Thoracic aorta (tissue), 2 donors: ENCODE results near the gene GATA5. TPM values are rescaled to one million over a fixed set of nuclear protein-coding genes. Genes with fewer than 3 reads are reported as not detected.
A peak's percentile ranks its signal among the peaks of the same experiment; 100 is the strongest.

Experiments used
- ATAC-seq: fragments of 150-250 bp; one replicate; pipeline ENCODE4 v1.8.0; 2017; ENCODE audit warnings: low read depth; ENCODE audit not compliant: insufficient number of reproducible peaks, low FRiP score
- DNase-seq: peaks from one replicate; pipeline ENCODE4 v3.0.0-alpha.2; 2020; ENCODE audit warnings: low spot score
- H3K27ac ChIP-seq, 2 donors: fragments of 200-600 bp; sonication (generic); 1 replicate in 1 of 2; 2 replicates in 1 of 2; pipeline ENCODE4 v1.5.1; 2016; ENCODE audit warnings: mild to moderate bottlenecking in 2 of 2, moderate library complexity in 2 of 2
- H3K27me3 ChIP-seq: fragments of 200-600 bp; sonication (generic); replicated peaks from 2 replicates; pipeline ENCODE4 v1.6.0; 2016; ENCODE audit warnings: mild to moderate bottlenecking; ENCODE audit not compliant: insufficient read depth
- H3K36me3 ChIP-seq: fragments of 200-600 bp; sonication (generic); one replicate; pipeline ENCODE4 v1.5.1; 2016
- H3K4me1 ChIP-seq, 2 donors: fragments of 200-600 bp; sonication (generic); 1 replicate in 1 of 2; 2 replicates in 1 of 2; pipeline versions ENCODE4 v1.5.1 to v1.6.0; 2016; ENCODE audit warnings: low read depth in 2 of 2, mild to moderate bottlenecking in 1 of 2; ENCODE audit not compliant: control insufficient read depth in 1 of 2
- H3K4me3 ChIP-seq: fragments of 200-600 bp; sonication (generic); 2 replicates; pipeline ENCODE4 v1.5.1; 2016; ENCODE audit warnings: mild to moderate bottlenecking
- H3K9me3 ChIP-seq: fragments of 200-600 bp; sonication (generic); 2 replicates; pipeline ENCODE4 v1.5.1; 2016
- CTCF ChIP-seq: fragments of 200-600 bp; sonication (generic); IDR thresholded peaks from one replicate; pipeline ENCODE4 v1.5.1; 2019; ENCODE audit warnings: antibody characterized with exemption
- total RNA-seq, 2 donors: library from RNA; depleted of rRNA; stranded (reverse); fragments of >200 nt; gene quantifications; one replicate each; pipeline versions ENCODE4 v1.1.0 to v1.2.3, GENCODE V29; 2016

GATA5 gene
- total RNA-seq, 2 donors from 2014 or later: 0.27 TPM; not detected in 1

- no peaks in the 10 kb centered on the region for H3K4me1 ChIP-seq
- peak; percentile 31 for DNase-seq
- no peak overlapping the region for H3K4me3 ChIP-seq
- ATAC-seq: no peak
- peak; percentile 91 for TF ChIP-seq CTCF
- H3K27ac ChIP-seq: no peak overlapping the region
- no peaks in the 10 kb centered on the region for H3K9me3 ChIP-seq
- no peaks in the 10 kb centered on the region for H3K27me3 ChIP-seq
- no peaks in the 10 kb centered on the region for H3K36me3 ChIP-seq
Measured at GRCh38 chr20:62500237-62500864, 24.6 kb upstream of the GATA5 start.

GRCh38 chr20:62499758-62500236 lies 24.0 kb upstream of the GATA5 start:
- H3K9me3 ChIP-seq: no peaks in the 10 kb centered on the region
- H3K27me3 ChIP-seq: no peaks in the 10 kb centered on the region
- H3K4me3 ChIP-seq: no peak overlapping the region
- no peaks in the 10 kb centered on the region for H3K36me3 ChIP-seq
- H3K4me1 ChIP-seq: no peaks in the 10 kb centered on the region
- no peak for ATAC-seq
- DNase-seq: no peak
- TF ChIP-seq CTCF: no peak
- no peak overlapping the region for H3K27ac ChIP-seq

GRCh38 chr20:62498874-62499273 lies 23.1 kb upstream of the GATA5 start:
- Histone ChIP-seq H3K27me3 (no peaks in the 10 kb centered on the region), H3K4me3 (no peak overlapping the region), H3K4me1 (no peaks in the 10 kb centered on the region), H3K27ac (no peak overlapping the region), H3K36me3 (no peaks in the 10 kb centered on the region), H3K9me3 (no peaks in the 10 kb centered on the region)
- ATAC-seq (no peak), DNase-seq (no peak)
- no peak for TF ChIP-seq CTCF

- peak; percentile 43 for TF ChIP-seq CTCF
- Histone ChIP-seq H3K9me3 (no peaks in the 10 kb centered on the region), H3K4me3 (no peak overlapping the region), H3K27me3 (no peaks in the 10 kb centered on the region), H3K27ac (no peak overlapping the region), H3K4me1 (no peaks in the 10 kb centered on the region), H3K36me3 (no peaks in the 10 kb centered on the region)
- DNase-seq: no peak
- no peak for ATAC-seq
Measured at GRCh38 chr20:62496568-62497218, 20.9 kb upstream of the GATA5 start.

GRCh38 chr20:62495749-62496567 lies 20.2 kb upstream of the GATA5 start:
- Histone ChIP-seq H3K27ac (no peak overlapping the region), H3K4me1 (no peaks in the 10 kb centered on the region), H3K36me3 (no peaks in the 10 kb centered on the region), H3K4me3 (no peak overlapping the region), H3K9me3 (no peaks in the 10 kb centered on the region), H3K27me3 (no peaks in the 10 kb centered on the region)
- no peak for TF ChIP-seq CTCF
- DNase-seq: no peak
- no peak for ATAC-seq
